K562 (cell line): Measurements from ENCODE around the gene MFAP5. TPM values are rescaled to one million over a fixed set of nuclear protein-coding genes. Genes with fewer than 3 reads are reported as not detected.

ENCODE experiments used
- EP400 ChIP-seq: fragments of 450-650 bp; IDR thresholded peaks from 2 replicates; pipeline ENCODE4 v1.6.1; 2017; ENCODE audit warnings: antibody characterized with exemption, mild to moderate bottlenecking, moderate library complexity
- ETV6 ChIP-seq, 3 experiments: fragments of 150-350 bp in 1 of 3; sonication (generic) in 1 of 3; formaldehyde crosslinking in 1 of 3; IDR thresholded peaks; 2 replicates each; pipeline versions ENCODE4 v1.6.1 to v1.8.0; 2014 to 2022; ENCODE audit warnings: borderline replicate concordance in 2 of 3, low read depth in 2 of 3, antibody characterized with exemption in 1 of 3, low read length in 1 of 3, mild to moderate bottlenecking in 1 of 3, missing genetic modification reagents in 1 of 3
- HLTF ChIP-seq: fragments of 450-650 bp; IDR thresholded peaks from 2 replicates; pipeline ENCODE4 v1.6.1; 2016
- MAFF ChIP-seq: IDR thresholded peaks from 2 replicates; pipeline ENCODE4 v1.6.1; 2012; ENCODE audit warnings: low read length, improper control_type of control experiment
- STAT5A ChIP-seq: IDR thresholded peaks from 2 replicates; pipeline ENCODE4 v1.6.1; 2012; ENCODE audit warnings: low read length, inconsistent platforms, borderline replicate concordance
- YY1 ChIP-seq, 3 experiments: IDR thresholded peaks; 2 replicates each; pipeline ENCODE4 v1.6.1; 2011; ENCODE audit warnings: low read length in 2 of 3, mild to moderate bottlenecking in 2 of 3, moderate library complexity in 2 of 3, borderline replicate concordance in 1 of 3, control low read depth in 1 of 3, low read depth in 1 of 3; ENCODE audit not compliant: insufficient read depth in 3 of 3, insufficient replicate concordance in 2 of 3, control insufficient read depth in 1 of 3, insufficient read length in 1 of 3; ENCODE audit errors: extremely low read depth in 1 of 3
- ZNF584 ChIP-seq: fragments of 200-800 bp; sonication (Bioruptor generic); IDR thresholded peaks from 2 replicates; pipeline ENCODE4 v1.6.1; 2016; ENCODE audit warnings: low read depth, mild to moderate bottlenecking, missing genetic modification characterization, missing compliant biosample characterization
- polyA plus RNA-seq, 8 experiments: library from polyadenylated mRNA; depleted of rRNA in 4 of 8; stranded (reverse) in 5 of 8; unstranded in 3 of 8; fragments of >200 nt; fragmentation: Nextera tagmentation in 2 of 8; fragmentation: Illumina TruSeq in 1 of 8; extraction: Ambion mirVana in 2 of 8; extraction: Trizol in 1 of 8; gene quantifications; 2 replicates each; pipeline versions ENCODE4 v1.2.1 to v1.2.3, GENCODE V29; 2011 to 2014; ENCODE audit warnings: inconsistent platforms in 1 of 8, missing spikeins in 1 of 8
- total RNA-seq, 7 experiments: library from RNA; depleted of rRNA in 6 of 7; stranded (reverse); fragments of >200 nt in 6 of 7; fragmentation: Illumina TruSeq in 2 of 7; extraction: Trizol in 2 of 7; gene quantifications; 2 replicates each; pipeline versions ENCODE4 v1.2.1 to v1.2.3, GENCODE V29; 2011 to 2021; ENCODE audit warnings: low replicate concordance in 1 of 7
- TF ChIP-seq, protein P1 (sequence below): fragments of 250-450 bp; sonication (Bioruptor Pico); IDR thresholded peaks from 2 replicates; pipeline ENCODE4 v1.8.0; 2022; ENCODE audit warnings: inconsistent platforms
- TF ChIP-seq, protein P2 (sequence below), 2 experiments: fragments of 450-650 bp; IDR thresholded peaks; 2 replicates each; pipeline ENCODE4 v1.6.1; 2018; ENCODE audit warnings: mild to moderate bottlenecking in 2 of 2, low read depth in 1 of 2; ENCODE audit not compliant: partially characterized antibody in 2 of 2
- TF ChIP-seq, protein P3 (sequence below): sonication (generic); formaldehyde crosslinking; IDR thresholded peaks from 2 replicates; pipeline ENCODE4 v1.9.0; 2022; ENCODE audit warnings: mild to moderate bottlenecking, missing genetic modification reagents
- TF ChIP-seq, protein P4 (sequence below): fragments of 250-450 bp; sonication (Bioruptor Pico); IDR thresholded peaks from 2 replicates; pipeline ENCODE4 v1.4.0; 2020; ENCODE audit warnings: mild to moderate bottlenecking, moderate library complexity
- TF ChIP-seq, protein P5 (sequence below), 2 experiments: fragments of 200-800 bp in 1 of 2; sonication (Bioruptor generic) in 1 of 2; sonication (generic) in 1 of 2; formaldehyde crosslinking in 1 of 2; IDR thresholded peaks in 1 of 2; conservative IDR thresholded peaks in 1 of 2; 2 replicates each; pipeline versions ENCODE4 v1.5.0 to v1.6.1; 2016 to 2020; ENCODE audit warnings: missing compliant biosample characterization in 1 of 2, missing genetic modification characterization in 1 of 2, missing genetic modification reagents in 1 of 2

Gene MFAP5
- total and polyA plus RNA-seq, 9 of the 15 experiments (the other 6 are each of a cell fraction or from before 2014, with no cell fraction given): not detected

DNA sequence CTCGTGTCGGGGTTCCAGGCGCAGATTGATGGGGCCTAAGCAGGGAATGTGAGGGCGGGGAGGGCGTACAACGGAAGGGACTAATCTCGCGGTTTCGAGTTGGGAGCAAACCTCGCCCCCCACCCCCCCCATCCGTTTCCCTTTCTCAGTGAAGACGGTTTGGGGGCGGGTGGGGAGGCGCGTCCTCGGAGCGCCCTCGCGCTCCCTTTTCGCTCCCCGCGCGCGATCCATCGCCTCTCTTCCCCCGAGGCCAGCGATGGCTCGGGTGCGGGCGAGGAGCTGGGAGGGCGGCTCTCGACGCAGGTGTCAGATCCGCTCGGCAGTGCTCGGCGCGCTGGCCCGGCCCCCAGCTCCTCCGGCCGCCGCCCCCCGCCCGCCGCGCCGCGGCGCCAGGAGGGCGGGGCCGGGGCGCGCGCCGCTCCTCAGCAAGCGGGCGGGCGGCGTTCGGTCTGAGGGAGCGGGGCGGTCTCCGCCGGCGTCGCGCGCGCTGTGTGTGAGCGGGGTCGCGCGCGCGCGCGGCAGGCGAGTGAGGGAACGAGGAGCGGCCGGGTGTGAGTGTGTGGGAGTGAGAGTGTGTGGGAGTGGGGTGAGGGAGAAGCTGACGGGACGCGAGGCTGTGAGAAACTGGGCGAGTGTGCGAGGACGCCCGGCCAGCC, 35.0 kb upstream of the MFAP5 start, which contains the start of gene RIMKLB (continued):
- TF ChIP-seq, protein P1, sequence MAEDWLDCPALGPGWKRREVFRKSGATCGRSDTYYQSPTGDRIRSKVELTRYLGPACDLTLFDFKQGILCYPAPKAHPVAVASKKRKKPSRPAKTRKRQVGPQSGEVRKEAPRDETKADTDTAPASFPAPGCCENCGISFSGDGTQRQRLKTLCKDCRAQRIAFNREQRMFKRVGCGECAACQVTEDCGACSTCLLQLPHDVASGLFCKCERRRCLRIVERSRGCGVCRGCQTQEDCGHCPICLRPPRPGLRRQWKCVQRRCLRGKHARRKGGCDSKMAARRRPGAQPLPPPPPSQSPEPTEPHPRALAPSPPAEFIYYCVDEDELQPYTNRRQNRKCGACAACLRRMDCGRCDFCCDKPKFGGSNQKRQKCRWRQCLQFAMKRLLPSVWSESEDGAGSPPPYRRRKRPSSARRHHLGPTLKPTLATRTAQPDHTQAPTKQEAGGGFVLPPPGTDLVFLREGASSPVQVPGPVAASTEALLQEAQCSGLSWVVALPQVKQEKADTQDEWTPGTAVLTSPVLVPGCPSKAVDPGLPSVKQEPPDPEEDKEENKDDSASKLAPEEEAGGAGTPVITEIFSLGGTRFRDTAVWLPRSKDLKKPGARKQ (CRISPR knock-in tag): no peak
- TF ChIP-seq MAFF (no peak), ZNF584 (0 out of 2 replicates have a peak, but pooled peaks have one; percentile 12), EP400 (no peak), STAT5A (no peak), HLTF (no peak), YY1 (IDR thresholded peaks at IDR 0.05; ENCODE audit: borderline replicate concordance in 1 of 3, control insufficient read depth in 1 of 3, extremely low read depth in 1 of 3, insufficient read depth in 3 of 3, insufficient read length in 1 of 3, insufficient replicate concordance in 2 of 3, low read depth in 1 of 3, low read length in 2 of 3) (no peak), ETV6 (IDR thresholded peaks at IDR 0.05; ENCODE audit: borderline replicate concordance in 1 of 2, low read depth in 2 of 2, low read length in 1 of 2) (no peak), ETV6 (CRISPR knock-in tag; IDR thresholded peaks at IDR 0.05; ENCODE audit: borderline replicate concordance) (no peak)
- TF ChIP-seq, protein P2, sequence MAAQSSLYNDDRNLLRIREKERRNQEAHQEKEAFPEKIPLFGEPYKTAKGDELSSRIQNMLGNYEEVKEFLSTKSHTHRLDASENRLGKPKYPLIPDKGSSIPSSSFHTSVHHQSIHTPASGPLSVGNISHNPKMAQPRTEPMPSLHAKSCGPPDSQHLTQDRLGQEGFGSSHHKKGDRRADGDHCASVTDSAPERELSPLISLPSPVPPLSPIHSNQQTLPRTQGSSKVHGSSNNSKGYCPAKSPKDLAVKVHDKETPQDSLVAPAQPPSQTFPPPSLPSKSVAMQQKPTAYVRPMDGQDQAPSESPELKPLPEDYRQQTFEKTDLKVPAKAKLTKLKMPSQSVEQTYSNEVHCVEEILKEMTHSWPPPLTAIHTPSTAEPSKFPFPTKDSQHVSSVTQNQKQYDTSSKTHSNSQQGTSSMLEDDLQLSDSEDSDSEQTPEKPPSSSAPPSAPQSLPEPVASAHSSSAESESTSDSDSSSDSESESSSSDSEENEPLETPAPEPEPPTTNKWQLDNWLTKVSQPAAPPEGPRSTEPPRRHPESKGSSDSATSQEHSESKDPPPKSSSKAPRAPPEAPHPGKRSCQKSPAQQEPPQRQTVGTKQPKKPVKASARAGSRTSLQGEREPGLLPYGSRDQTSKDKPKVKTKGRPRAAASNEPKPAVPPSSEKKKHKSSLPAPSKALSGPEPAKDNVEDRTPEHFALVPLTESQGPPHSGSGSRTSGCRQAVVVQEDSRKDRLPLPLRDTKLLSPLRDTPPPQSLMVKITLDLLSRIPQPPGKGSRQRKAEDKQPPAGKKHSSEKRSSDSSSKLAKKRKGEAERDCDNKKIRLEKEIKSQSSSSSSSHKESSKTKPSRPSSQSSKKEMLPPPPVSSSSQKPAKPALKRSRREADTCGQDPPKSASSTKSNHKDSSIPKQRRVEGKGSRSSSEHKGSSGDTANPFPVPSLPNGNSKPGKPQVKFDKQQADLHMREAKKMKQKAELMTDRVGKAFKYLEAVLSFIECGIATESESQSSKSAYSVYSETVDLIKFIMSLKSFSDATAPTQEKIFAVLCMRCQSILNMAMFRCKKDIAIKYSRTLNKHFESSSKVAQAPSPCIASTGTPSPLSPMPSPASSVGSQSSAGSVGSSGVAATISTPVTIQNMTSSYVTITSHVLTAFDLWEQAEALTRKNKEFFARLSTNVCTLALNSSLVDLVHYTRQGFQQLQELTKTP (IDR thresholded peaks at IDR 0.05; ENCODE audit: low read depth in 1 of 2, partially characterized antibody in 2 of 2): no peak
- TF ChIP-seq, protein P3, sequence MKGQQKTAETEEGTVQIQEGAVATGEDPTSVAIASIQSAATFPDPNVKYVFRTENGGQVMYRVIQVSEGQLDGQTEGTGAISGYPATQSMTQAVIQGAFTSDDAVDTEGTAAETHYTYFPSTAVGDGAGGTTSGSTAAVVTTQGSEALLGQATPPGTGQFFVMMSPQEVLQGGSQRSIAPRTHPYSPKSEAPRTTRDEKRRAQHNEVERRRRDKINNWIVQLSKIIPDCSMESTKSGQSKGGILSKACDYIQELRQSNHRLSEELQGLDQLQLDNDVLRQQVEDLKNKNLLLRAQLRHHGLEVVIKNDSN: no peak
- TF ChIP-seq, protein P4, sequence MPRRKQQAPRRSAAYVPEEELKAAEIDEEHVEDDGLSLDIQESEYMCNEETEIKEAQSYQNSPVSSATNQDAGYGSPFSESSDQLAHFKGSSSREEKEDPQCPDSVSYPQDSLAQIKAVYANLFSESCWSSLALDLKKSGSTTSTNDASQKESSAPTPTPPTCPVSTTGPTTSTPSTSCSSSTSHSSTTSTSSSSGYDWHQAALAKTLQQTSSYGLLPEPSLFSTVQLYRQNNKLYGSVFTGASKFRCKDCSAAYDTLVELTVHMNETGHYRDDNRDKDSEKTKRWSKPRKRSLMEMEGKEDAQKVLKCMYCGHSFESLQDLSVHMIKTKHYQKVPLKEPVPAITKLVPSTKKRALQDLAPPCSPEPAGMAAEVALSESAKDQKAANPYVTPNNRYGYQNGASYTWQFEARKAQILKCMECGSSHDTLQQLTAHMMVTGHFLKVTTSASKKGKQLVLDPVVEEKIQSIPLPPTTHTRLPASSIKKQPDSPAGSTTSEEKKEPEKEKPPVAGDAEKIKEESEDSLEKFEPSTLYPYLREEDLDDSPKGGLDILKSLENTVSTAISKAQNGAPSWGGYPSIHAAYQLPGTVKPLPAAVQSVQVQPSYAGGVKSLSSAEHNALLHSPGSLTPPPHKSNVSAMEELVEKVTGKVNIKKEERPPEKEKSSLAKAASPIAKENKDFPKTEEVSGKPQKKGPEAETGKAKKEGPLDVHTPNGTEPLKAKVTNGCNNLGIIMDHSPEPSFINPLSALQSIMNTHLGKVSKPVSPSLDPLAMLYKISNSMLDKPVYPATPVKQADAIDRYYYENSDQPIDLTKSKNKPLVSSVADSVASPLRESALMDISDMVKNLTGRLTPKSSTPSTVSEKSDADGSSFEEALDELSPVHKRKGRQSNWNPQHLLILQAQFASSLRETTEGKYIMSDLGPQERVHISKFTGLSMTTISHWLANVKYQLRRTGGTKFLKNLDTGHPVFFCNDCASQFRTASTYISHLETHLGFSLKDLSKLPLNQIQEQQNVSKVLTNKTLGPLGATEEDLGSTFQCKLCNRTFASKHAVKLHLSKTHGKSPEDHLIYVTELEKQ: no peak
- TF ChIP-seq, protein P5, sequence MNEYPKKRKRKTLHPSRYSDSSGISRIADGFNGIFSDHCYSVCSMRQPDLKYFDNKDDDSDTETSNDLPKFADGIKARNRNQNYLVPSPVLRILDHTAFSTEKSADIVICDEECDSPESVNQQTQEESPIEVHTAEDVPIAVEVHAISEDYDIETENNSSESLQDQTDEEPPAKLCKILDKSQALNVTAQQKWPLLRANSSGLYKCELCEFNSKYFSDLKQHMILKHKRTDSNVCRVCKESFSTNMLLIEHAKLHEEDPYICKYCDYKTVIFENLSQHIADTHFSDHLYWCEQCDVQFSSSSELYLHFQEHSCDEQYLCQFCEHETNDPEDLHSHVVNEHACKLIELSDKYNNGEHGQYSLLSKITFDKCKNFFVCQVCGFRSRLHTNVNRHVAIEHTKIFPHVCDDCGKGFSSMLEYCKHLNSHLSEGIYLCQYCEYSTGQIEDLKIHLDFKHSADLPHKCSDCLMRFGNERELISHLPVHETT (CRISPR knock-in tag; conservative IDR thresholded peaks at IDR 0.05 in 1 of 2, IDR thresholded peaks at IDR 0.05 in 1 of 2): peak in 1 of 2 experiments; percentile 80; a peak in 2 of 4 replicates
